ENCODE measurements around the gene ZNF230. TPM values are rescaled to one million over a fixed set of nuclear protein-coding genes. Genes with fewer than 3 reads are reported as not detected.

Gene ZNF230
- 1 to 10 TPM; 3.2 to 5.2 (median 3.8) TPM for total RNA-seq
- long read RNA-seq, donor 1, full-length matches to known transcripts, result 5 of 5 reads
- long read RNA-seq, donor 1, partial matches to known transcripts, result 0 of 5 reads
- long read RNA-seq, donor 1, other reads (novel, unspliced or antisense), result 0 of 5 reads
- long read RNA-seq, donor 2, full-length matches to known transcripts, result 6 of 6 reads
- long read RNA-seq, donor 2, partial matches to known transcripts, result 0 of 6 reads
- long read RNA-seq, donor 2, other reads (novel, unspliced or antisense), result 0 of 6 reads

DNA sequence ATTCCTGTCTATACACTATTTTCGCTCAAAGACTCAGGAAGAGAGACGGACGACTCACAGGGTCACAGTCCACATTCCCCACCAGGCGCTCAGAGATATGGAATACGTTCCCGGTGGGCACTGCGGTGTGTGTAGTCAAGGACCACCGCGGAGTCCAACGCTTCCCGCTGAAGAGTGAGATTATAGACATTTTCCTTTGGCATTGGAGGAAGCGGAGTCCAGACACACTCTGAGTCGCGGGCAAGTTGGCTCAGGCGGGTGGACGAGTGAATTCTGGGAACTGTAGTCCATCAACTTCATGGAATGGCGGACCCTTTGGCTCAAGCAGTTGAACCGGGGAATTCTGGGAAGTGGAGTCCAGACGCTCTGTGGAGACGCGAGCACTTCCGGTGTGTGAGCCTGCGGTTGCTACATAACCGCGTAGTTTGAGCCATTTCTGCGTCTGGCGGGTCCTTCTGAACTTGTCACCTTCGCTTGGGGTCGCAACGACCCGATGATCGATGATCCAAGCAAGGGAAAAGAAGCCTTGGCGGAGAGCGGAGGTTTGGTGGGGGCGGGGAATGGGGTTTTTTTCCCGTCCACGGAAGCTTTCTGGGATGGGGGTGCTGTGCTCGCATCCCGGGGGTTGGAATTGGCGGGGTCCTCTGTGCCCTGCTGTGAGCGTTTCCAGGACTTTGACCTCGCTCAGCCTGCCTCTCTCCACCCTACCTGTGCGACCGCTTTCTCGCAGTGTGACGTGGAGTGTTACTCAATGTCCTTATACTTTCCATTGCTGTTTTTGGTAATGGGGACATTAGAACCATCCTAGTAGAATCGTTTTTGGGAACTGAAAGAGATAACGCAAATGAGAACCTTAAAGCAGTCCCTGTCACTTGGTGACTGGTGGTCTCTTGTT, at the start of gene ZNF230:
TSS of gene ZNF230 (plus strand) at position 392 of the 895 bp plus-strand sequence. CDS start 4,122 bp downstream, outside the sequence.
- Histone ChIP-seq H3K9me3 (peaks cover 19% of the 10 kb centered on the region), H3K4me3 (peak within 1 kb of the TSS; percentile 80), H3K4me1 (ENCODE audit: low read depth) (peaks cover 11% of the 10 kb centered on the region), H3K36me3 (ENCODE audit: low read depth) (no peaks in the 10 kb centered on the region)
- TF ChIP-seq, protein P1, sequence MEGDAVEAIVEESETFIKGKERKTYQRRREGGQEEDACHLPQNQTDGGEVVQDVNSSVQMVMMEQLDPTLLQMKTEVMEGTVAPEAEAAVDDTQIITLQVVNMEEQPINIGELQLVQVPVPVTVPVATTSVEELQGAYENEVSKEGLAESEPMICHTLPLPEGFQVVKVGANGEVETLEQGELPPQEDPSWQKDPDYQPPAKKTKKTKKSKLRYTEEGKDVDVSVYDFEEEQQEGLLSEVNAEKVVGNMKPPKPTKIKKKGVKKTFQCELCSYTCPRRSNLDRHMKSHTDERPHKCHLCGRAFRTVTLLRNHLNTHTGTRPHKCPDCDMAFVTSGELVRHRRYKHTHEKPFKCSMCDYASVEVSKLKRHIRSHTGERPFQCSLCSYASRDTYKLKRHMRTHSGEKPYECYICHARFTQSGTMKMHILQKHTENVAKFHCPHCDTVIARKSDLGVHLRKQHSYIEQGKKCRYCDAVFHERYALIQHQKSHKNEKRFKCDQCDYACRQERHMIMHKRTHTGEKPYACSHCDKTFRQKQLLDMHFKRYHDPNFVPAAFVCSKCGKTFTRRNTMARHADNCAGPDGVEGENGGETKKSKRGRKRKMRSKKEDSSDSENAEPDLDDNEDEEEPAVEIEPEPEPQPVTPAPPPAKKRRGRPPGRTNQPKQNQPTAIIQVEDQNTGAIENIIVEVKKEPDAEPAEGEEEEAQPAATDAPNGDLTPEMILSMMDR (IDR thresholded peaks at IDR 0.05), result no peak
- ATAC-seq (peak; percentile 100), DNase-seq (peak; percentile 84 to 96 (median 91))
- intact Hi-C loops (cut with DNase I, micrococcal nuclease), result no loop called here

DNA sequence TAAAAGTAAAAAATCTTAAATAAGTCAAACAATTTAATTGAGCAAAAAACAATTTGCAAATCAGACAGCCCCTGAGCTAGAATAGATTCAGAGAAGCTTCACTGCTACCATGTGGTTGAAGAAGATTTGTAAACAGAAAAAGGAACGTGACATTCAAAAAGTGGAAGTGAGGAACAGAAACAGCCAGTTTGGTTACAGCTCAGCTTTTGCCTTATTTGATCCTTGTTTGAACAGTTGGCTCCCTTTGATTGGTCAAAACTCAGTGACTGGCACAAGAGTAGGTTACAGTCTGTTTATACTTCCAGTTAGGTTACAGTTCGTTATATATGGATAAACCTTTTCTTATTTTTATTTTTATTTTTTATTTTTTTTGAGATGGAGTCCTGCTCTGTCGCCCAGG, 45.9 kb upstream of the ZNF230 start:
- intact Hi-C loops (cut with DNase I, micrococcal nuclease), result no loop called here
- Histone ChIP-seq H3K4me1 (ENCODE audit: low read depth) (no peaks in the 10 kb centered on the region), H3K4me3 (no peak overlapping the region), H3K9me3 (peaks cover 65% of the 10 kb centered on the region), H3K36me3 (ENCODE audit: low read depth) (no peaks in the 10 kb centered on the region)
- DNase-seq, result no peak
- TF ChIP-seq, protein P1 (IDR thresholded peaks at IDR 0.05), result no peak
- no peak for ATAC-seq

DNA sequence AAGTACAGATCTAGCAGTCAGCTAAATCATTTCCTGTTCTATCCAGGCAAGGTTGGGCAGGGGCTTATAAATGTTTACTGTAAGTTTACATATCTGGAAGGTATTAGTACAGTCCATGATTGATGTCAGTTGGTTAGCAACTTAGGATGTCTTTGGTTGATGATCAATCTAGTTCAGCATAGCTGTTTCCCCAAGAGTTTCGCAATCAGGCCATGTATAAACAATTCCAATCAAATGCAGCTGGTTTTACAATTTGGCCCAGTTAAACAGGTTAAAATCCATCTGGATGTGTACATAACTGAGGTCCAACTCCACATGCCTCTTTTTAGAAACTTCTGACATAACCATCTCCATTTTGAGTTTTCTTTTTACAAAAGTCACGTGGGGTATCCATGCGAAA, 44.9 kb upstream of the ZNF230 start:
- TF ChIP-seq, protein P1 (IDR thresholded peaks at IDR 0.05), result no peak

DNA sequence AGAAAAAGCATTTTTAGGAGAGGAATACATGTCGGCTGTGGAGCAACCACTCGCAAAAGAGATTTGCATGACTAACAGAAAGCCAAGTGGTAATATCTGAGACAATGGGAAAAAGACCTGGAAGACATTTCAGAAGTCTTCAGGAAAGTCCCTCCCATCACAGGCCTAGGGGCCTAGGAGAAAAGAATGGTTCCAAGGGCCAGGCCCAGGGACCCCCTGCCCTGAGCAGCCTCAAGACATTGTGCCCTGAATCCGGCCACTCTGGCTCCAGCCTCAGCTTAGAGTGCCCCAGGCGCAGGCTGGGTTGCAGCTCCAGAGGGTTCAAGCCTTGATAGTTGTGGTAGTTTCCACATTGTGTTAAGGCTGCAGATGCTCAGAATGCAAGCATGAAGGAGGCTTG, 42.3 kb upstream of the ZNF230 start:
- TF ChIP-seq, protein P1 (IDR thresholded peaks at IDR 0.05), result no peak
- ATAC-seq (no peak), DNase-seq (no peak)
- intact Hi-C loops (cut with DNase I, micrococcal nuclease), result no loop called here
- Histone ChIP-seq H3K36me3 (ENCODE audit: low read depth) (no peaks in the 10 kb centered on the region), H3K4me3 (no peak overlapping the region), H3K4me1 (ENCODE audit: low read depth) (no peaks in the 10 kb centered on the region), H3K9me3 (peaks cover 95% of the 10 kb centered on the region)

More for the DNA sequence above, 44.9 kb upstream of the ZNF230 start:
- Histone ChIP-seq H3K9me3 (peaks cover 76% of the 10 kb centered on the region), H3K4me1 (ENCODE audit: low read depth) (no peaks in the 10 kb centered on the region), H3K36me3 (ENCODE audit: low read depth) (no peaks in the 10 kb centered on the region), H3K4me3 (no peak overlapping the region)
- intact Hi-C loops (cut with DNase I, micrococcal nuclease), result no loop called here
- ATAC-seq, result no peak
- DNase-seq, result no peak

DNA sequence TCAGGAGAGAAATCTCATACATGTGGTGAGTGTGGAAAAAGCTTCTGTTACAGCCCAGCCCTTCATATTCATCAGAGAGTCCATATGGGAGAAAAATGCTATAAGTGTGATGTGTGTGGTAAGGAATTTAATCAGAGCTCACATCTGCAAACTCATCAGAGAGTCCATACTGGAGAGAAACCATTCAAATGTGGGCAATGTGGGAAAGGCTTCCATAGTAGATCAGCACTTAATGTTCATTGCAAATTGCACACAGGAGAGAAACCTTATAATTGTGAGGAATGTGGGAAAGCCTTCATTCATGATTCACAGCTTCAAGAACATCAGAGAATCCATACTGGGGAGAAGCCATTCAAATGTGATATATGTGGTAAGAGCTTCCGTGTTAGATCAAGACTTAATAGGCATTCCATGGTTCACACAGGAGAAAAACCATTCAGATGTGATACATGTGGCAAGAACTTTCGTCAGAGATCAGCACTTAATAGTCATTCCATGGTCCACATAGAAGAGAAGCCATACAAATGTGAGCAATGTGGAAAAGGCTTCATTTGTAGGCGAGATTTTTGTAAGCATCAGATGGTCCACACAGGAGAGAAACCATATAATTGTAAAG, 36.6 kb upstream of the ZNF230 start:
- Histone ChIP-seq H3K36me3 (ENCODE audit: low read depth) (peaks cover 9% of the 10 kb centered on the region), H3K4me1 (ENCODE audit: low read depth) (no peaks in the 10 kb centered on the region), H3K9me3 (peaks cover 94% of the 10 kb centered on the region), H3K4me3 (no peak overlapping the region)
- TF ChIP-seq, protein P1 (IDR thresholded peaks at IDR 0.05), result no peak
- no peak for ATAC-seq
- DNase-seq, result no peak
- intact Hi-C loops (cut with DNase I, micrococcal nuclease), result no loop called here

Data from mucosa of descending colon (tissue), 3 donors.